NCI-H1694 (cell line): ENCODE measurements around the gene TMEM87B.

Source experiments
- DNase-seq: peaks from one replicate; lab custom pipeline; 2025; lab: John Stamatoyannopoulos, UW

The TMEM87B gene

DNA sequence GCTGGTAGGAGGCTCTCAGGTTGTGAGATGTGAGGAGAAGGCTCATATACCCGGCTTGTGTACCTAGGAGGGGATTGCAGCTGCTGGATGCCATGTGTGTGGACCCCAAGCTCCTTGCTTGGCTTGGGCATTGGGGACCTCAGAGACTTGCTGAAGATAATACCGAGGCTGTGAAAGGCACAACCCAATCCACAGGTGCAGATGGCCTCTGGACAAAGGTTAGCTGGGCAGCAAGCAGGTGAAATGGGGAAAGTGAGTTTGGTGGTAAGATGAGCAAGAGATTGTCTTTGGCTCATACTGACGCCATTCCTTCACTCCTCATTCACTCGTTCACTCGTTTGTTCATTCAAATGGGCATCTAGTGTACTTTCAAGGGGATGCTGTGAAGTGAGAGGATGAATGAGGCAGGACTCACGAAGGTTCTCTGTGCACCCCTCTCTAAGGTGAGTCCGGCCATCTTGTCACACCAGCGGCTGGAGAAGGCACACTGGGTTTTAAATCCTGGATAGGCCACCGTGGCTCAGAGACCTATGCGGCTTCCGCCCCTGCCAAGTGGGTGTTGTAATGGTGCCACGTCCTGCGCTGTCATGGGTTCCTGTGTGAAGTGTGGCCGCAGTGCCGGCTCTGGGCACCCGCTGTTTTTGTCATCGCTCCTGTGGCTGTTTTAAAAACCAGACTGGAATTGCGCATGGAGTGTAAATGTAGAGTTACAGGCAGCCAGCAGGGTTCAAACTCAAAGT, 96.8 kb downstream of the TMEM87B start:
- DNase-seq: no peak

DNA sequence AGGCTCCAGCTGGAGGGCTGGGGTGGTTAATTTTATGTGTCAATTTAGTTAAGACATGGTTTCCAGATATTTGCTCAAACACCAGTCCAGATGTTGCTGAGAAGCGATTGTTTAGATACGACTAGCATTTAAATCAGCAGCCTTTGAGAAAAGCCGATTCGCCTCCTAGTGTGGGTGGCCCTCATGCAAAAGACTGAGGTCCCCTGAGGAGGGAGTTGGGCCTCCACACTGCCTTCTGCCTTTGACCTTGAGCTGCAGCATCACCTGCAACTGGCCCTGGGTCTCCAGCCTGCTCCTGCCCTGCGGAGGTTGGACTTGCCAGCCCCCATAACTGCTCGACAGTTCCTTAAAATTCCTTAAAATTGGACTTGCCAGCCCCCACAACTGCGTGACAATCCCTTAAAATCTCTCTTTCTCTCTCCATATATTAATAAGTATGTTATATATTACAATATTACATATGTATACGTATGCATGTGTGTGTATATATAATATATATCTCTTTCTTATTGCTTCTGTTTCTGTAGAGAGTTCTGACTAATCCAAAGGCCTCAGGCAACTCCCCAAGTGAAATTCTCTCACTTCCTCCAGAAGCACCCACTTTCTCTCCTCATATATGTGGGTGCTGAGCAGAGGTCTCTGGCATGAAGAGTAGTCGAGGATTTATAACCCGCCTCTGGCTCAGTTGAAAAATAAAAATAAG, 97.6 kb downstream of the TMEM87B start:
- DNase-seq: no peak

GRCh38 chr2:112153179-112153490, 98.1 kb downstream of the TMEM87B start:
- no peak for DNase-seq

DNA sequence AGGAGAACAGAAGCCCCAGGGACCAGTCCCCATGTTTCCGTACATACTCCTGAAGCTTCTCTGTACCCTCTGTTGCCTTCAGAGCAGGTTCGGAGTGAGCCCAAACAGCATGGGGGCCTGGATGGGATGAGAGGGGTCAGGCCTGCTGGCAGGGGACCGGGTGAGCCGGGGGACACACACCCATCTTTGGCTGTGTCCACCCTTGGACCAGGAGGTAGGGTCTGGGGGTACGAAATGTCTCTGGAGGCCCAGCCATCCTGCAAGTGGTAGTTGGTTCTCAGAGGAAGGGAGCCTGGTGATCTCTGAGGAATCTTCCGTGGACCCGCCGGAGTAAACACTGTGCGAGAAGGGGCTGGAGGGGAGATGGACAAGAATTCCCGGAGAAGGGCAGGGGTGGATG, 98.4 kb downstream of the TMEM87B start:
- DNase-seq: no peak

GRCh38 chr2:112154246-112155117, 99.4 kb downstream of the TMEM87B start:
- DNase-seq: no peak

DNA sequence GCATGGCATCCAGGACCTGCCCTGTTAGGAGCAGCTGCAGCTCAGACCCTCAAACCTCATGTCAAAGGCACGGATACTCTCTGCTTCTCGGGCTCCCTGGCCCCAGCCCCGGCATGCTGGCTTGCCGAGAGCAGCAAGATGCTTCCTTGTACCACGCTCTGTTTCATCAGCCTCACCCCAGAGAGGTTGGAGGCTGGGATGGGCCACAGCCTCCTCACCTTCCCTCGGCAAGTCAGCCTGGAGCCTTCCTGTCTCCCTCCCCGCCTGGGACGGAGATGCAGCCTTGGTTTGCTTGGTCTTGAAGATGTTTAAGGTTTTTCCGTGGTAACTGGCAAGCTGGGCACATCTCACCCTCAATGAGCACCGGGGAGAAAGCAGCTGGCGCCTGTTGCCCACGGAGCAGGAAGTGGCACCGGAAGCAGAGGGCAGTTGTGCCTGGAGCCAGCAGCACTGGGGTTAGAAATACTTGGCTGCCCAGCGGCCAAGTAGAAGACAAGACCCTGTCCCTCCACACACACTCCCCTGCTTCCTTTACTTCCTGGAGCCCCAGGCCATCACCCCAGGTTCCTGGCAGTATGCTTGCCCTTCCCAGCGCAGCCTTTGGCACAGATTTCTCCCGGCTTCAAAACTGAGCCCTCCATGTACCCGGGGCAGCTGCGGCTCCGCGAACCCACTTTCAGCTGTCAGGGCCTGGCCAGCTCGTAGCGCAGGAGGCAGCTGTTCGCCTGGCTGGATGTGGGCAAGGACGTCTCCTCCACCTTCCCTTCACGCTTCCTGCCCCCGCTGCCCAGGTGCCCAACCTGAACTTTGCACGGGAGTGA, 100.5 kb downstream of the TMEM87B start:
- DNase-seq: no peak

DNA sequence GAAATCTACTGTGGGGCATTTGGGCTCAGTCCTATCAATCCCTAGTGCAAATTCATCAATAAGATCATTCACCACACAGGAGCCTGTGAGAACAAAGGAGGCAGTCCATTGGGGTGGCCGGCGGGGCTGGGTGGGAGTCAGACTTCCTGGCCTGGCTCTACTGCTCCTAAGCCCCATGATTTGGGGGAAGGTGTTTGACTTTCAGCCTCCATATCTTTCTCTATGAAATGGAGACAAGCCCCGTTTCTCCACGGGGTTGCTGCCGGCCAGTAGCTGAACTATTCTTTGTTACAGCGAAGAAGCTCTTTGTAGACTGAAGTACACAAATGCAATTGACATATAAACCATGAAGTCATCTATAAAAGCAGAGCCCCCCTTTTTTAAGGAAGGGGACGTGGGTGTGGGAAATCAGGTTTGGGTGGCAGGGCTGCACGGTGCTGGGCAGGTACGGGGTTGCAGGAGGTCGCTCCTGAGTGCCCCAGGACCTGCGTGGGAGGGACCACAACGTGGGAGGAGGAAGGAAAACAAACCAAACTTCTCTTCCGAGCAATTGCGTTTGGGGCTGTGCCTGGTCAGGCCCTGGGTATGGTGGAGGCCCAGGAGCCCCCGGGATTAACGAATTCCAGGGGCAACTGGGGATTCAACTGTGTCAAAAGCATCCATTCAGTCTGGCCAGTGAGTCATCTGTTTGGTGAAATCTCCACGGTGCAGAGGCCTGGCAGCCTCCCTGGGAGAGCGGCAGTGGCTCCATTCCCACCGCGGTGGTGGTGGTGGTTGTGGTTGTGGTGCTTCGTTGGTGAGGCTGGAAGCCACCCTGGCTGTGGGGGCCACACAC, 101.3 kb downstream of the TMEM87B start:
- DNase-seq: no peak

DNA sequence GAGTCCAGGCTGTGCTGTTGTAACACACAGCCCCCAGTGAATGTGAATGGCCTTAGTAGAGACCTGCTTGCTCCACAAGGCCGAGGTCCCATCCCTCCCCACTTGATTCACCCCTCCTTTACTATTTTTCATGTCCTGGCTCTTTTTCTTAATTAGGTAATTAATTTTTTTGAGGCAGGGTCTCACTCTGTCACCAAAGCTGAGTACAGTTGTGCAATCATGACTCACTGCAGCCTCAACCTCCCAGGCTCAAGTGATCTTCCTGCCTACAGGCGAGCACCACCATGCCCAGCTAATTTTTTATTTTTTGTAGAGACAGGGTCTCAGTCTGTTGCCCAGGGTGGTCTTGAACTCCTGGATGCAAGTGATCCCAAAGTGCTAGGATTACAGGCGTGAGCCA, 102.4 kb downstream of the TMEM87B start:
- DNase-seq: no peak

- DNase-seq: no peak
These were observed 104.4 kb downstream of the TMEM87B start for GRCh38 chr2:112159454-112159921.

GRCh38 chr2:112160283-112161250, 105.5 kb downstream of the TMEM87B start:
- DNase-seq: no peak

DNA sequence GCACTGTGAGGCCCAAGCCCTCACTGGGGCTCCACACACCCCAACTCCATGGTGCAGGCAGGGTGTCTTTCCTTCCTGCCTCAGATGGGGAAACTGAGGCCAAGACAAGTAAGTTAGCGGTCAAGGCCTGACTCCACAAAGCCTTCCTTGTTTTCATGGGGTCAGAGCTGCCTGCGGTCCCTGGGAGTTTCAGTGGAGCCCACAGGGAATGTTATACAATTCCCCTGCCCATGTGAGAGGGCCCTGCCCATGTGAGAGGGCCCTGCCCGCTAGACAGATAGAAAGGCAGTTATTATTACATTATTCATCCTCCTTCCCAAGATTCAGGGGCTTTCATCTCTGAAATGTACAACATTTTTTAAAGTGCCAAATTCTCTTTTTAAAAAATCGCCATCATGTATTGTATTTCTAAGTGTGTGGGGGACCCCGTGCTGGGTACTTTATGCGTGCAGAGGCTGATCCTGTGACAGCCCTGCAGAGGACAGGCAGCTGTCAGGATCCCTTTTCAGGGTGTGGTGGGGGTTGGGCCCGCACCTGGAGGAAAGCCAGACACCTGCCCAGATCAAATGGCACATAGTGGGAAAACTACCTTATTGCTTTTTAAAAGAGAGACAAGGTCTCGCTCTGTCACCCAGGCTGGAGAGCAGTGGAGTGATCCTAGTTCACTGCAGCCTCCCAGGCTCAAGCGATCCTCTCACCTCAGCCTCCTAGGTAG, 106.5 kb downstream of the TMEM87B start:
- DNase-seq: no peak

GRCh38 chr2:112162341-112162740, 107.3 kb downstream of the TMEM87B start:
- DNase-seq: no peak

DNA sequence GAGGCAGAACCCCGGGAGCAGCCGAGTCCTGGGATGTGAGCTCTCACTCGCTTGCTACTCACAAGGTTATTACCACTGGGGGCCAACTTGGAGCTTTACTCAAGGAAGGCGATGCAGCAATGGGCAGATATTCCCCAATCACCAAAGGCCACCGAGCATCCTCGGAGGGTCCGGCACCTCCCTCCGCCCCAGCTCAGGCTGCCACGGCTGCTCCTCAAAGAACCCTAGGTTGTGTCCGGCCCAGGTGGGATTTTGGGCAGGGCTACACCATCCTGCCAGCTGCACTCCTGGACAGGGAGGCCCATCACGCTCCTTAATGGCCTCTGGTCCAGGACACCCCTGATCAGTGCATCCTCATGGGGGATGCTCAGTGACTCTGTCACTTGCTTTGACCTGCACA, 107.9 kb downstream of the TMEM87B start:
- no peak for DNase-seq

GRCh38 chr2:112163541-112163981, 108.5 kb downstream of the TMEM87B start:
- no peak for DNase-seq

DNA sequence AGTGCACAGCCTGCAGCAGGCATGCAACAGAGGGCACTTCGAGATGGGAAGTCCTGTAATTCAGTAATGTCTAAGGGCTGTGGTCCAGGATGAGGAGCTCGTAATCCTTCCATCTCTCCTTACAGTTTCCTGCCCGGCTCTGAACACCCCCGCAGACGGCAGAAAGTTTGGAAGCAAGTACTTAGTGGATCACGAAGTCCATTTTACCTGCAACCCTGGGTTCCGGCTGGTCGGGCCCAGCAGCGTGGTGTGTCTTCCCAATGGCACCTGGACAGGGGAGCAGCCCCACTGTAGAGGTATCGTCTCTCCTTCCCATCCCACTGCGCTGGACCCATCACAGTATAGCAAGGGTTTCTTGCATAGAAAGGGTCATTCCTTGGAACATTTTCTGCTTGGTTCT, 109.8 kb downstream of the TMEM87B start:
- DNase-seq: no peak

GRCh38 chr2:112165296-112165695, 110.2 kb downstream of the TMEM87B start:
- DNase-seq: no peak

GRCh38 chr2:112166806-112167499, 111.9 kb downstream of the TMEM87B start:
- no peak for DNase-seq

- no peak for DNase-seq
These were observed 113.5 kb downstream of the TMEM87B start for GRCh38 chr2:112168422-112169124.
